AG04450 (cell line): ENCODE measurements around the gene POLD3. TPM values are rescaled to one million over a fixed set of nuclear protein-coding genes. Genes with fewer than 3 reads are reported as not detected.

Source experiments
- CTCF ChIA-PET: fragments of 300-600, 350-600 bp; formaldehyde crosslinking; extraction: SDS; loops from one replicate; lab custom pipeline; 2022; ENCODE audit warnings: antibody characterized with exemption, inconsistent platforms; lab: Charles Lee
- POLR2A ChIA-PET: fragments of 350-600 bp; formaldehyde crosslinking; extraction: SDS; loops from one replicate; lab custom pipeline; 2021; ENCODE audit warnings: antibody characterized with exemption, inconsistent platforms; lab: Yijun Ruan, JAX
- DNase-seq: peaks from one replicate; pipeline ENCODE4 v3.0.0-alpha.2; 2011; ENCODE audit warnings: low read depth, low spot score
- H3K27ac ChIP-seq: one replicate; pipeline ENCODE4 v1.5.1; 2012; ENCODE audit warnings: low read depth, low read length, control low read depth
- H3K27me3 ChIP-seq: one replicate; pipeline ENCODE4 v1.6.0; 2012; ENCODE audit warnings: low read length; ENCODE audit not compliant: control insufficient read depth, insufficient read depth
- H3K4me3 ChIP-seq: 2 replicates; pipeline ENCODE4 v1.5.1; 2011; ENCODE audit warnings: mild to moderate bottlenecking, low read depth, low read length, control low read depth
- H3K9me3 ChIP-seq: 2 replicates; pipeline ENCODE4 v1.5.1; 2012; ENCODE audit warnings: low read length; ENCODE audit not compliant: control insufficient read depth, insufficient read depth
- polyA plus RNA-seq: library from polyadenylated mRNA; depleted of rRNA; stranded (reverse); fragments of >200 nt; gene quantifications from 2 replicates; pipeline ENCODE4 v1.2.3, GENCODE V29; 2011
- TF ChIP-seq, protein P1 (sequence below): IDR thresholded peaks from 2 replicates; pipeline ENCODE4 v1.5.1; 2011; ENCODE audit warnings: low read depth, low read length, control low read depth, inconsistent platforms

Gene POLD3
- polyA plus RNA-seq, 1 experiment: 14.8 TPM

GRCh38 chr11:74572349-74572748 lies 20.0 kb upstream of the POLD3 start:
- H3K4me3 ChIP-seq: no peak overlapping the region
- H3K9me3 ChIP-seq: no peaks in the 10 kb centered on the region
- H3K27ac ChIP-seq: no peak overlapping the region
- TF ChIP-seq, protein P1, sequence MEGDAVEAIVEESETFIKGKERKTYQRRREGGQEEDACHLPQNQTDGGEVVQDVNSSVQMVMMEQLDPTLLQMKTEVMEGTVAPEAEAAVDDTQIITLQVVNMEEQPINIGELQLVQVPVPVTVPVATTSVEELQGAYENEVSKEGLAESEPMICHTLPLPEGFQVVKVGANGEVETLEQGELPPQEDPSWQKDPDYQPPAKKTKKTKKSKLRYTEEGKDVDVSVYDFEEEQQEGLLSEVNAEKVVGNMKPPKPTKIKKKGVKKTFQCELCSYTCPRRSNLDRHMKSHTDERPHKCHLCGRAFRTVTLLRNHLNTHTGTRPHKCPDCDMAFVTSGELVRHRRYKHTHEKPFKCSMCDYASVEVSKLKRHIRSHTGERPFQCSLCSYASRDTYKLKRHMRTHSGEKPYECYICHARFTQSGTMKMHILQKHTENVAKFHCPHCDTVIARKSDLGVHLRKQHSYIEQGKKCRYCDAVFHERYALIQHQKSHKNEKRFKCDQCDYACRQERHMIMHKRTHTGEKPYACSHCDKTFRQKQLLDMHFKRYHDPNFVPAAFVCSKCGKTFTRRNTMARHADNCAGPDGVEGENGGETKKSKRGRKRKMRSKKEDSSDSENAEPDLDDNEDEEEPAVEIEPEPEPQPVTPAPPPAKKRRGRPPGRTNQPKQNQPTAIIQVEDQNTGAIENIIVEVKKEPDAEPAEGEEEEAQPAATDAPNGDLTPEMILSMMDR: no peak
- ChIA-PET POLR2A (no interaction called here), CTCF (interaction anchor here (0.6 to 9.6 kb wide), 5 partner anchors 9 to 316 kb away, joined by 3 to 186 read pairs (median 4); no protein-coding TSS in a partner anchor)
- DNase-seq: no peak
- H3K27me3 ChIP-seq: peaks cover 9% of the 10 kb centered on the region

DNA sequence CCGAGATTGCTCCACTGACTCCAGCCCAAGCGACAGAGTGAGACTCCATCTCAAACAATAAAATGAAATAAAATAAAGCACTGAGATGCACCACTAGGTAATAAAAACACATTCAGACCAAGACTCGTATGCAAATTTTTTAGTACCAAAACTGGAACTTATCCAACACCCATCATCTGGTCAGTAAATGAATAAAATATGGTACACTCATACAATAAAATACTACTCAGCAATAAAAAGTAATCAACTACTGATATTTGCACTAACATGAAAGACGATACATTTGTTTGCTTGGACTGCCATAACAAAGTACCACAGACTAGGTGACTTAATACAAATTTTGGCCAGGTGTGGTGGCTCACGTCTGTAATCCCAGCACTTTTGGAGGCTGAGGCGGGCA lies 17.8 kb upstream of the POLD3 start:
- H3K27ac ChIP-seq: no peak overlapping the region
- H3K9me3 ChIP-seq: no peaks in the 10 kb centered on the region
- DNase-seq: no peak
- H3K27me3 ChIP-seq: peaks cover 9% of the 10 kb centered on the region
- CTCF ChIA-PET: interaction anchor here (9.6 kb wide), 1 partner anchor 122 kb away, joined by 186 read pairs; no protein-coding TSS in a partner anchor
- POLR2A ChIA-PET: no interaction called here
- TF ChIP-seq, protein P1: no peak
- no peak overlapping the region for H3K4me3 ChIP-seq

- TF ChIP-seq, protein P1: no peak
- peaks cover 9% of the 10 kb centered on the region for H3K27me3 ChIP-seq
- CTCF ChIA-PET: no interaction called here
- POLR2A ChIA-PET: no interaction called here
- DNase-seq: no peak
- no peaks in the 10 kb centered on the region for H3K9me3 ChIP-seq
- H3K4me3 ChIP-seq: no peak overlapping the region
- no peak overlapping the region for H3K27ac ChIP-seq
Observed at GRCh38 chr11:74575999-74576398, 16.4 kb upstream of the POLD3 start.

GRCh38 chr11:74577181-74577580 lies 15.2 kb upstream of the POLD3 start:
- no peak for DNase-seq

More at GRCh38 chr11:74577181-74577580, 15.2 kb upstream of the POLD3 start:
- peaks cover 9% of the 10 kb centered on the region for H3K27me3 ChIP-seq
- CTCF ChIA-PET: no interaction called here
- no peaks in the 10 kb centered on the region for H3K9me3 ChIP-seq
- no peak overlapping the region for H3K27ac ChIP-seq
- TF ChIP-seq, protein P1: no peak
- no peak overlapping the region for H3K4me3 ChIP-seq
- POLR2A ChIA-PET: no interaction called here
